Myocyte (in vitro differentiated cells): ENCODE results near the gene BACE1. TPM values are rescaled to one million over a fixed set of nuclear protein-coding genes. Genes with fewer than 3 reads are reported as not detected.
"Not testable (repeated sequence)": the region's sequence is repeated elsewhere in the genome, so short reads cannot be mapped to it uniquely, and the experiment has no call there.

Experiments
- DNase-seq: peaks from one replicate; pipeline ENCODE4 v3.0.0-alpha.2; 2012; ENCODE audit warnings: low read depth
- polyA plus RNA-seq: library from polyadenylated mRNA; unstranded; fragments of >200 nt; gene quantifications from one replicate; pipeline ENCODE4 v1.2.1, GENCODE V29; 2012; ENCODE audit warnings: missing spikeins
- total RNA-seq: library from RNA; depleted of rRNA; stranded (reverse); fragments of >200 nt; gene quantifications from 2 replicates; pipeline ENCODE4 v1.2.3, GENCODE V29; 2014

BACE1 gene
- 22.0 and 23.5 TPM in 2 replicates for total RNA-seq
- 52.8 TPM for polyA plus RNA-seq

GRCh38 chr11:117316197-117316961 lies at the start of gene BACE1:
Gene BACE1 (minus strand): TSS chr11:117316256. CDS start chr11:117315795, 461 bp downstream.
- DNase-seq = peak; percentile 93

DNA sequence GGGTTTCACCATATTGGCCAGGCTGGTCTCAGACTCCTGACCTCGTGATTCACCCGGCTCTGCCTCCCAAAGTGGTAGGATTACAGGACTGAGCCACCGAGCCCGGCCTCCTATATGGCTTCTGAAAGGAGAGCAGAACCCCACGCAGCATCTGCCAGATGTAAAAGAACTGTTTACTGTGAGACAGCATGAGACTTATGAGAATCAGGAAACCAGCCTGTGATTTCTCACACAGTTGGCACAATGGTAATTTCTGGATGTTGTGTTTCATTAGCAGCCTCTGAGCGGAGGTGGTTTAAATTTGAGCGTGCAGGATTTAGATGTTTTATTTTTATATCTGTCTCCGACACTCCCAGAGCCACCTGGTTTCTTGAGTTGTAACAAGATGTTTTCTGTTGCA lies 45.4 kb upstream of the BACE1 start:
- no peak for DNase-seq

DNA sequence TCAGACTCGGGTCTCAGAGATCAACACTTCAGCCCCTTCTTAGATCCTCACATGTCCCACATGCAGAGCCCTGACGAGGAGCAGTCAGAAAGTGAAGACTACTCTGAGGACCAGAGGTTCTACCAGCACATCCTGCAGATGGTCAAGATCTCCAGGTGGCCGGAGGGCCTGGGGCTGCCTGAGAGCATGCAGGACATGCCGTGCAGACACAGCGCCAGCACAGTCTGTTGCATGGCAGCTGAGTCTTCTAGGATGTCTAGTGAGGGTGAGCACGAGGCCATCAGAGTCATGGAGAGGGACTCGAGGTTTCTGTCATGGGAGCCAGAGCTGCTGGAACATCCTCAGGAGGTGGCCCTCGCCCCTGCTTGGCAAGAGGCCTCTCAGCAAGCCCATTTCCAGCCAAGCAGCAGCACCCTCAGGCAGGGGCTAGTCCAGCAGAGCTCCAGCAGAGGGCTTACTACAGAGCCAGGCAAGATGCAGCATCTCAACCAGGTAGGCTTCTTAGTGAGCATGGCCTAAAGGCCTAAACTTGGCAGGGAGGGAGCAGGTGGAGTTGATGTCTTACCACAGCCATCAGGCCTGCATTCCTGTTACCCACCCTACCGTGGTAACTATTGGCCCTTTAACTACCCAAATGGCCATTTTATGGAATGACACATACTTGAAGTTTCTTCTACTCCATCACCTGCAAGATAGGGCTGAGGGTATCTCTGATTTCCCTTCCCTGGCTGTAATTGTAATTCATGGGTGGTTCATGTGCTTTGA lies 40.3 kb upstream of the BACE1 start:
- no peak for DNase-seq

- no peak for DNase-seq
These were observed 38.5 kb upstream of the BACE1 start for GRCh38 chr11:117354550-117354949.

DNA sequence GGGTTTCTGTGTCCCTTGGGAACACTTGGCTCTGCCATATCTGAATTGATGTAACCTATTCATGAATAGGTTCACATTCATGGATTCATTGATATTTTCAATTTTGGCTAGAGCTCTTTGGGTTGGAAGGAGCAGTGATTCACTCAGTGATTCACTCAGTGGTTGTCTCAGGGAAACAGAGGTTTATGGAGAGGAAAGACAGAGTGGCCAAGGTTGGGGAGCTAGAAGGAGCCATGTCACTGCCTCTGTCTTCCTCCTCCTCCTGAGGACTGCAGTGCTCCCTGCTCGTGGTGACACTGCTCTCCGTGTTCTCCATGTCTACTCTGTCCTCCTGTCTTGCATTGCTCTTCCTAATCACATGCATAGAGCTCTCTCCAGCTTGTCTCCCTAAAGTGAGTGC lies 29.0 kb upstream of the BACE1 start:
- DNase-seq = no peak

DNA sequence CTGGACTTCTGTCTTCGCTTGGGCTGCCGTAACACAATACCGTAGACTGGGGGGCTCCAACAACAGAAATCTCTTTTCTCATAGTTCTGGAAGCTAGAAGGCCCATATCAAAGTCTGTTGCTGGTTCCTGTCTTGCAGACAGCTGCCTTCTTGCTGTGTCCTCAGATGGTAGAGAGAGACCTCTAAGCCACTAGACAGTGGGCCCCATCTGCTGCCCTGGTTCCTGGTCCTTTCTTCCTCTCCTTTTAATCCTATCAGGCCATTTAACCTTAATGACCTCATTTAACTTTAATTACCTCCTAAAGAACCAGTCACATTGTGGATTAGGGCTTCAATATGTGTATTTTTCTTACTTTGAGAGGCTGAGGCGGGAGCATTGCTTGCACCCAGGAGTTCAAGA lies 21.0 kb upstream of the BACE1 start:
- DNase-seq = no peak

DNA sequence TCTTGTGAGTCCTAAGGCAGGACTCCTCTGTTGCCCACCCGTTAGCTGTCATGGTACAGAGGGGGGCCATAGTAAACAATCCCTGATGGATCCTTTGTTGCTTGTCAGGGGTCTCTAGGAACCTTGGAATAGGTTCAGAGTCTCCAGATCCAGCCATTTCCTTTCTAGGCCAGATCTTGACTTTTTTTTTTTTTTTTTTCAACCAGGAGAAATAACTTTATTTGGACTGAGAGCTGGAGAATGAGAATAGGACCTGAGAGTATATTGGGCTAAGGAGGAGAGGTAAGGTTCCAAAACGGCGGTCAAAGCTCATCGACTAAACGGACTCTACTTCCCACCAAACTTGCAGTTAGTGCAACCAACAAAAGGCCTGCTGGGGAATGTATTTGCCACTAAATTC lies 19.3 kb upstream of the BACE1 start:
- DNase-seq = no peak

GRCh38 chr11:117334896-117335295 lies 18.8 kb upstream of the BACE1 start:
- DNase-seq = no peak

- DNase-seq = peak; percentile 47
These were observed 17.9 kb upstream of the BACE1 start for GRCh38 chr11:117333917-117334316.

DNA sequence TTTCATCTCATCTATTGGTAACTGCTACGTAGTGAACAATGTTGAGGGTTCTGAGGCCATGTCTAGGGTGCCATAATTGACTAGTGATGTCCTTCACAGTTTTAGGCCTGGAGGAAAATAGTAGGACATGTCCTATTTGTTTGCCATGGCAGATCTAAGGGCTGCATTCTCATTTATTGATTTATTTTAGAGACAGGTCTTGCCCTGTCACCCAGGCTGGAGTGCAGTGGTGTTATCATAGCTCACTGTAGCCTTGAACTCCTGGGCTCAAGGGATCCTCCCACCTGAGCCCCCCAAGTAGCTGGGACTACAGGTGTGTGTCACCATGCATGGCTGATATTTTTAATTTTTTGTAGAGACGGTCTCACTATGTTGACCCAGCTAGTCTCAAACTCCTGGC lies 16.8 kb upstream of the BACE1 start:
- DNase-seq = no peak

GRCh38 chr11:117328375-117329010 lies 12.4 kb upstream of the BACE1 start:
- DNase-seq = peak; percentile 42

DNA sequence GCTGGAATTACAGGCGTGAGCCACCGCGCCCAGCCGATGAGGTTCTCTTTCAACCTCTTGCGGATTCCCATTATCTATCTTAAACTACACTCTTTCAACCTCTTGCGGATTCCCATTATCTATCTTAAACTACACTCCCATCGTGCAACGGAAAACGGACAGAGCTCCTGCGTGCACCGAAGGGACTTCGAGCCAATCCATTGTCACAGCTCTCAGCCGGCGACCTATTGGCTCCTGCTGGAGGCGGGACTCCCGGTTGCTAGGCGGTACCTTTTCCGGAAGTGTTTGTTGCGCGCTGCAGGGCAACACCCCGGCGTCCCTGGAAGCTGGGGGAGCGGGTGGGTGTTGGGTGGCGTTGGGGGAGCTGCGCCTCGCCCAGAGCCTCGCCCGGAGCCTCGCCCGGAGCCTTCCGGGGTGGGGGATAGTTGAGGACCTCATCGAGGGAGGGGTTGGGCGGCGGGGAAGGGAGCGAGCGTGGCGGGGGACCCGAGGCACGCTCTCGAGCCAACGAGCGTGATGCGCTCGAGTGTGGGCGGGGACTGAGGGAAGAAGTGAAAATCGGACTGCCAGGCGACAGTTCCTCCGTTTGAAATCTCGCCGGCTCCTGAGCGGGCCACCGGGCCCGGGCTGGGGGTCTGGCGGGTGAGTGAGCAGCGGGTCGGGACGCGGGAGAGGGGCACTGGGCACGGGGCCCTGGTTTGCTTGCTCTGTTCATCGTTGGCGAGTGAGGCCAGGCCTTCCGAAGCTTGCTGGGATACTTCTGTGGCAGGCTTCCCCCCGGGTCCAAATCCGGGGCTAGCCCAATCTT lies 11.7 kb upstream of the BACE1 start, which contains the start of gene CEP164:
Gene CEP164, plus strand, starts transcription at position 288 of the 808 bp plus-strand sequence. CDS start 10,733 bp downstream, outside the sequence.
- peak; percentile 98 for DNase-seq

DNA sequence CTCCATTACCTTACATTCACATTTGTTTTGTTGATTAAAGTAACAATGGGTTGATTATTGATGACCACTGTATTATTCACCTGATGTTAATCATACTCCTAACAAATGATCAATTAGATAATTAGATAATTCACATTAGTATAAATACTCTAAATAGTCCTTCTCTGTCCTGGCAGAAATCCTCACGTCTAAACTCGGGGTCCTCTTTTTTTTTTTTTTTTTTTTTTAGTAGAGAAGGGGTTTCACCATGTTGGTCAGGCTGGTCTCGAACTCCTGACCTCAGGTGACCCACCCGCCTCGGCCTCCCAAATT lies 11.2 kb upstream of the BACE1 start:
- DNase-seq = not testable (repeated sequence)

- DNase-seq = peak; percentile 15
These were observed 3.3 kb upstream of the BACE1 start for GRCh38 chr11:117319214-117319840.

DNA sequence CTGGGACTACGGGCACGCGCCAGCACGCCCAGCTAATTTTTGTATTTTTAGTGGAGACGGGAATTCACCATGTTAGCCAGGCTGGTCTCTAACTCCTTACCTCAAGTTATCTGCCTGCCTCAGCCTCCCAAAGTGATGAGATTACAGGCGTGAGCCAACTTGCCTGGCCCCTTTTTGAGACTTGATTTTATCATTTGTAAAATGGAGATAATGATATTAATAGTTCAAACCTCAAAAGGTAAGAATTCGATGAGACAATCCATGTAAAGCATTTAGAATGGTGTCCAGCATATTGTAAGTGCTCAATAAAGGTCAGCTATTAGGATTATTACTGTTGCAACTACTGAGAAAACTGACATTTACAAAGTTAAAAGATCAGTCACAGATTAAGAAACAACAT lies 2.7 kb upstream of the BACE1 start:
- no peak for DNase-seq

DNA sequence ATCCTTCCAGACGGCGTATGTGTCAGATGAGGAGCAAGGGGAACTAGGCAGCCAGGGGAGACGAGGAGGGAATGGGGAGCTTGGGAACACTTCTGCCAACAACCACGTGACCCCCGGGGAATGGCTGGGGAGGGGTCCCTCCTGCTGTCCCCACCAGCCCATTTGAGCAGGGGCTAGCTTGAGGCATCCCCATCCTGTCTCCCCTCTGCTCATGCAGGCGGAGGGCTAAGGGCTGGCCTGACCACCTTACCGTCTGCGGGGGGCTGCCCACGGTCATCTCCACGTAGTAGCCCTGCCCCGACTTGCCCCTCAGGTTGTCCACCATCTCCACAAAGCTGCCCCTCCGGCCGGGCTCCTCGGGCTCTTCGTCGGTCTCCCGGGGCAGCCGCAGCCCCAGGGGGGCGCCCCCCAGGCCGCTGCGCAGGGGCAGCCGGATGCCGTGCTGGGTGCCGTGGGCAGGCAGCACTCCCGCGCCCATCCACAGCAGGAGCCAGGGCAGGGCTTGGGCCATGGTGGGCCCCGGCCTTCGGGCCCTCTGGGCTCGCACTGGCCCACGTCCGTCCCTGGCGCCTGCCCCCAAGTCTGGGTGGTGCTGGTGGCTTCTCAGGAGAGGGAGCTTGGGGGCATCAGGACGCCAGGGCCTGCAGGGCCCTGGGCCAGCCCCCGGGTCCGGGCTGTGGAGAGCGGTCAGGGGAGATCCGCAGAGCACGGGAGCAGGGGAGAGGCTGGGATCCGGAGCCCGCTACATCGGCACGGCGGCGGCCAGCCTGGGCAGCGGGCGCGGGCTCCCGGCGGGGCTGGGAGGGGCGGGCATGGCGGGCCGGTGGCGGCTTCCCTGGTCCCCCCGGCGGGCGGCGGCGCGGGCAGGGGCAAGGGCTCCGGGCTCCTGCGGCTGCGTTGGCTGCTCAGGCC lies 515 bp downstream of the BACE1 start:
- DNase-seq = no peak

- peak; percentile 9 for DNase-seq
These were observed 1.2 kb downstream of the BACE1 start for GRCh38 chr11:117314840-117315239.

DNA sequence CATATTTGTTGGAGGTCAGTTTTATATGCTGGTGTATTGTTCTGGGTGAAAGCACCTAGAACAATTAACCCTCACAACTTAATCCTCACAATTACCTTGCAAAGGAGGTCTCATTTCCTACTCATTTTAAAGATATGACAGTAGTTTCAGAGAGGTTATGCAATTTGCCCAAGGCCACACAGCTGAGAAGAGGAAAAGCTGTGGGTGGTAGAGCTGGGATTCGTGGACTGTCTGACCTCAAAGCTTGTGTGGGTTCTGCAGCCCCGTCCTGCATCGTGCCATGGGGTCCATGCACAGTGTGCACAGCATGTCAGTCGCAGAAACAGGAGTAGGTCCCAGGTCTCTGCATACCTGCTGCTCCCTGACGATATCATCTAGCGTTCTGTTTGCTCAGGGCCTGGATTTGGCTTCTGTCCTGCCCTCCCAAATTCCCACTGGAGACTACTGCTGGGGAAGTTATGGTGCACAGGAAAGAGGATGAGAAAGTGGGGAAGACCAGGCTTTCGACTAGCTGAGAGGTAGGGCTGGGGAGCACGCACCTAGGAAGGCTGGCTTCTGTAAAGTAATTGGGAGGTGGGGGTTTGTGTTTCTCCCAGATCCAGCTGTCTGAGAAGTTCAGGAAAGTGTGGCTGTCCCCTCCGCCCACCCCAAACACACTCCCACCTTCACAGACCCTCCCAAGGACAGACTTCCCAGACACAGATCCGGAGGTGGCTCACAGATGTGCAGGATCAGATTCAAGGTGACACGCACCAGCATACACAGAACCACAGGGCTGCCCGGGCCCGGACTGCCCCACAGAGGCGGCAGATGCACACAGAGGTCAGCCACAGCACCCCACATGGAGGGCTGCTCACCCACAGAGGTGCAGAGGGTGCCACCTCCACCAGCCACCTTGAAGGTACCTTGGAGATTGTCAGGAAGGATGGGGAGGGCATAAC lies 2.0 kb downstream of the BACE1 start:
- no peak for DNase-seq

DNA sequence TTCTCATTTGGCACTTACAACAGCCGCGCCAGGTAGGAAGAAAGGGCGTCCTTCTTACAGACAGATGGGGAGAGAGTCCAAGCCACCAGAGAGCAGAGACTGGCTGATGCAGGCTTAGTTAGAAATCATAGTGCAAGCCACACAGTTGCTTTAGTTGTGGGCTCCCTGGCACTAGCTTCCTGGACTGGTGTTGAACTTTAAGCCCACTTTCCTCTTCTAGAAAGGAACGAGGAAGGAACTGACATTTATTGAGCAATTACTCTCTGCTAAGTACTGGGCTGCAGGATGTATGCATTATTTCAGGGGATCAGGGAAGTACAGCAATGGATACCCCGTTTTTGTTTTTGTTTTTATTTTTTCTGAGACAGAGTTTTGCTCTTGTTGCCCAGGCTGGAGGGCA lies 3.0 kb downstream of the BACE1 start:
- no peak for DNase-seq
